ENCODE data around the gene EDN2. TPM values are rescaled to one million over a fixed set of nuclear protein-coding genes. Genes with fewer than 3 reads are reported as not detected.

Gene EDN2
- total RNA-seq, 1 donor from 2014 or later = 0.80 TPM

GRCh38 chr1:41431490-41432350, 52.8 kb downstream of the EDN2 start:
- TF ChIP-seq CTCF (IDR thresholded peaks at IDR 0.05) = no peak
- Mint-ChIP-seq H3K9me3 (ENCODE audit: low read depth) (no peaks in the 10 kb centered on the region), H3K27ac (ENCODE audit: unreplicated experiment) (no peak overlapping the region), H3K27me3 (ENCODE audit: low read depth) (peaks cover 3% of the 10 kb centered on the region), H3K36me3 (ENCODE audit: low read depth) (no peaks in the 10 kb centered on the region), H3K4me3 (ENCODE audit: unreplicated experiment) (no peak overlapping the region), H3K4me1 (ENCODE audit: low read depth) (peaks cover 55% of the 10 kb centered on the region)
- DNase-seq (ENCODE audit: low spot score) = no peak

DNA sequence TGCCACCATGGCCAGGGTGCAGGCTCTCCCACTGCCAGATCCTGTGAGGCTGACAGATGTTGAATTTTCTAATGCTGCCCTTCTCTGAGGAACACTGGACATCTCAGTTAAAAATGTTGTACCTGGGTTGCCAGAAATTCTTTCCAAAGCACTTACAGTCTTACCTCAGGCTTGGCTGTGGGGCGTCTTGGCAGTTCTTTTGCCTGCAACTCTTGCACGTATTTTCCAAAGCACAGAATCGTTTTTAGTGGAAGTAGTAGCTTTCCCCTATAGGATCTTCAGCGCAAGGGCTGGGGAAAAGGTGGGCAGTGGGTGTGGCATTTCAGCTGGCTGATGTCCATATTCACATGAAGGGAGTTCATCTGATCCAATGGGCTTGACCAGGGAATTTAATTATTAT, 53.9 kb downstream of the EDN2 start:
- H3K27ac Mint-ChIP-seq (ENCODE audit: unreplicated experiment) = no peak overlapping the region
- peaks cover 44% of the 10 kb centered on the region for H3K4me1 Mint-ChIP-seq (ENCODE audit: low read depth)
- no peak for DNase-seq (ENCODE audit: low spot score)
- H3K4me3 Mint-ChIP-seq (ENCODE audit: unreplicated experiment) = no peak overlapping the region
- peaks cover 3% of the 10 kb centered on the region for H3K27me3 Mint-ChIP-seq (ENCODE audit: low read depth)
- H3K36me3 Mint-ChIP-seq (ENCODE audit: low read depth) = no peaks in the 10 kb centered on the region
- TF ChIP-seq CTCF (IDR thresholded peaks at IDR 0.05) = no peak
- H3K9me3 Mint-ChIP-seq (ENCODE audit: low read depth) = no peaks in the 10 kb centered on the region

- H3K4me3 Mint-ChIP-seq (ENCODE audit: unreplicated experiment) = no peak overlapping the region
- no peaks in the 10 kb centered on the region for H3K36me3 Mint-ChIP-seq (ENCODE audit: low read depth)
- no peak overlapping the region for H3K27ac Mint-ChIP-seq (ENCODE audit: unreplicated experiment)
- TF ChIP-seq CTCF (IDR thresholded peaks at IDR 0.05) = no peak
- no peak for DNase-seq (ENCODE audit: low spot score)
- no peaks in the 10 kb centered on the region for H3K9me3 Mint-ChIP-seq (ENCODE audit: low read depth)
- peaks cover 39% of the 10 kb centered on the region for H3K4me1 Mint-ChIP-seq (ENCODE audit: low read depth)
- peaks cover 3% of the 10 kb centered on the region for H3K27me3 Mint-ChIP-seq (ENCODE audit: low read depth)
Observed at GRCh38 chr1:41430069-41430468, 54.4 kb downstream of the EDN2 start.

GRCh38 chr1:41429641-41430035, 54.8 kb downstream of the EDN2 start:
- Mint-ChIP-seq H3K4me3 (ENCODE audit: unreplicated experiment) (no peak overlapping the region), H3K27me3 (ENCODE audit: low read depth) (peaks cover 3% of the 10 kb centered on the region), H3K36me3 (ENCODE audit: low read depth) (no peaks in the 10 kb centered on the region), H3K4me1 (ENCODE audit: low read depth) (peaks cover 35% of the 10 kb centered on the region), H3K27ac (ENCODE audit: unreplicated experiment) (no peak overlapping the region), H3K9me3 (ENCODE audit: low read depth) (no peaks in the 10 kb centered on the region)
- no peak for TF ChIP-seq CTCF (IDR thresholded peaks at IDR 0.05)
- no peak for DNase-seq (ENCODE audit: low spot score)

Other genes starting within 250 kb of the EDN2 start
- gene SCMH1, start 242.4 kb downstream of the EDN2 start, total RNA-seq = 29.5 to 32.4 TPM (median 30.5 TPM) in 3 replicates
- gene FOXO6, start 123.2 kb downstream of the EDN2 start, total RNA-seq = 1.1 to 3.2 TPM (median 1.7 TPM) in 3 replicates

All from chondrocyte (in vitro differentiated cells).